Small intestine (tissue), 7 donors: ENCODE measurements around the gene COL8A1. TPM values are rescaled to one million over a fixed set of nuclear protein-coding genes. Genes with fewer than 3 reads are reported as not detected.

Experiments
- DNase-seq, 2 donors: peaks; one replicate each; pipeline versions ENCODE4 v3.0.0 to v3.0.0-alpha.2; 2013
- FAIRE-seq: peaks from 2 replicates; lab custom pipeline; 2012; peaks lifted over from hg19 to GRCh38; lab: Jason Lieb, UNC
- H3K27ac ChIP-seq, 3 donors: one replicate each; pipeline ENCODE4 v1.5.1; 2013; ENCODE audit warnings: low read length in 2 of 3, mild to moderate bottlenecking in 2 of 3, control low read depth in 1 of 3, inconsistent platforms in 1 of 3, low read depth in 1 of 3, moderate library complexity in 1 of 3
- H3K27me3 ChIP-seq, 3 donors: one replicate each; pipeline ENCODE4 v1.6.1; 2013; ENCODE audit warnings: low read length in 3 of 3, inconsistent platforms in 1 of 3; ENCODE audit not compliant: control insufficient read depth in 3 of 3, insufficient read depth in 3 of 3
- H3K36me3 ChIP-seq, 3 donors: one replicate each; pipeline ENCODE4 v1.6.1; 2013; ENCODE audit warnings: low read length in 3 of 3, inconsistent platforms in 1 of 3, low read depth in 1 of 3, mild to moderate bottlenecking in 1 of 3, moderate library complexity in 1 of 3; ENCODE audit not compliant: control insufficient read depth in 3 of 3, insufficient read depth in 2 of 3
- H3K4me1 ChIP-seq, 3 donors: one replicate each; pipeline ENCODE4 v1.6.1; 2013; ENCODE audit warnings: low read length in 2 of 3, inconsistent platforms in 1 of 3, low read depth in 1 of 3, mild to moderate bottlenecking in 1 of 3, moderate library complexity in 1 of 3; ENCODE audit not compliant: control insufficient read depth in 3 of 3, insufficient read depth in 2 of 3
- H3K4me3 ChIP-seq, 3 donors: one replicate each; pipeline ENCODE4 v1.5.1; 2013; ENCODE audit warnings: low read length in 3 of 3, control low read depth in 1 of 3, inconsistent platforms in 1 of 3, low read depth in 1 of 3, mild to moderate bottlenecking in 1 of 3, moderate library complexity in 1 of 3
- H3K9me3 ChIP-seq, 2 donors: one replicate each; pipeline ENCODE4 v1.6.1; 2013; ENCODE audit warnings: low read depth in 1 of 2, low read length in 1 of 2; ENCODE audit not compliant: control insufficient read depth in 2 of 2, insufficient read depth in 1 of 2
- WGBS, 3 donors: extraction: QIAGEN DNeasy Blood & Tissue Kit; methylation state at CpG; one replicate each; pipeline ENCODE4 v1.1.7; 2013; 5-methylcytosine and 5-hydroxymethylcytosine counted together
- polyA plus RNA-seq, 4 donors: library from polyadenylated mRNA; stranded (reverse) in 3 of 4; unstranded in 1 of 4; fragments of 200-250 nt in 3 of 4; fragments of 120-200 nt in 1 of 4; gene quantifications; one replicate each; pipeline versions ENCODE4 v1.2.1 to v1.2.3, GENCODE V29; 2013
- donor health status: healthy with polysubstance abuse.
- donor health status: control.
- donor health status: control.
- donor health status: Bipolar disorder and iron deficiency.
- donor health status: healthy.

The COL8A1 gene
- polyA plus RNA-seq, 4 donors = 0.21 to 4.5 (median 0.25) TPM

DNA sequence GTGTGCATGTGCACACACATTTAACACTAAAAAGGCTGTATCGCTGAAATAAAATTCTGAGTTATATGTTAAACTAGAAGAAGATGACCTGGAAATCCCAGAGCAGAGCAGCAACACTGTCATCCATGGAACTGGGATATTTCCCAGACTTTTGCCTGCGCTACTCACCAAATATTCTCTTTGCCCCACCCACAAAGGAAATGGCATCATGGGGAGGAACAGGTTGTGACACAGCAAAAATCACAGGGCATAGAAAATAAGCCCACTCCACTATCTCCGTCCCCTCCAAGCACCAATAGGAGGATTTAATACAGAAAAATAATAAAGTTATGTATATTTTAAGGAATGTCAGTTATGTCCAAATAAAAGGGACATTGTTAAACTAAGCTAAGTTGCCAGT is 71.7 kb downstream of the COL8A1 start:
- no peak for FAIRE-seq
- H3K9me3 ChIP-seq = no peaks in the 10 kb centered on the region
- no peaks in the 10 kb centered on the region for H3K4me1 ChIP-seq
- DNase-seq = no peak
- peaks cover 0 to 3% (median 0%) of the 10 kb centered on the region in 3 donors for H3K27me3 ChIP-seq
- H3K36me3 ChIP-seq = no peaks in the 10 kb centered on the region
- H3K27ac ChIP-seq = no peak overlapping the region
- no peak overlapping the region for H3K4me3 ChIP-seq
- 87 to 94% (median 88%) methylated on average over 3 of the region's 3 CpGs for WGBS, 3 donors

GRCh38 chr3:99711351-99711750 is 73.0 kb downstream of the COL8A1 start:
- WGBS, 3 donors = 35 to 54% (median 48%) methylated on average over 4 of the region's 4 CpGs
- H3K36me3 ChIP-seq = no peaks in the 10 kb centered on the region

GRCh38 chr3:99712291-99712954 is 74.0 kb downstream of the COL8A1 start:
- Histone ChIP-seq H3K27me3 (no peaks in the 10 kb centered on the region), H3K27ac (no peak overlapping the region), H3K4me3 (no peak overlapping the region), H3K9me3 (no peaks in the 10 kb centered on the region), H3K4me1 (no peaks in the 10 kb centered on the region), H3K36me3 (no peaks in the 10 kb centered on the region)
- DNase-seq (no peak), FAIRE-seq (no peak)
- WGBS, 3 donors = 55 to 75% (median 59%) methylated on average over 5 of the region's 5 CpGs

More at GRCh38 chr3:99711351-99711750, 73.0 kb downstream of the COL8A1 start:
- DNase-seq (no peak), FAIRE-seq (no peak)
- Histone ChIP-seq H3K9me3 (no peaks in the 10 kb centered on the region), H3K4me1 (no peaks in the 10 kb centered on the region), H3K27me3 (peaks cover 0 to 3% (median 0%) of the 10 kb centered on the region in 3 donors), H3K27ac (no peak overlapping the region), H3K4me3 (no peak overlapping the region)

DNA sequence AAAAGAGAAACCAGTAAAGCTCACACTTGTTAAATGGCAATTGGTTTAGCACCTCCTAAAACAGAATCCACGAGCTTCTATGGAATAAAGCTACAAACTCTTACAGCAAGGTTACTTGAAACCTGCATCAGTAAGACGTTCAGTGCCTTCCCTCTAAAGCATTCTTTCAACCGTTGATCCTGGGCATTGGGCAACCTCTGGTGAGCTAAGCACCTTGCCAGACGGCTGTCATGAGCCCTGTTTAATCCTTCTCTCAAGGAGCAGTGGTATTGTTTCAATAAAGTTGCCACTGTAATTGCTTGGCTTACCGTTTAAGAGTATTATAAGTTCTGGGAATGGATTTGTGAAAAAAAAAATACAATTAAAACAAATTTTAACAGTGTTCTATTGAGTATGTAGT is 75.0 kb downstream of the COL8A1 start:
- no peak for DNase-seq
- no peak overlapping the region for H3K4me3 ChIP-seq
- no peak for FAIRE-seq
- no peaks in the 10 kb centered on the region for H3K36me3 ChIP-seq
- H3K9me3 ChIP-seq = no peaks in the 10 kb centered on the region
- H3K27me3 ChIP-seq = no peaks in the 10 kb centered on the region
- no peaks in the 10 kb centered on the region for H3K4me1 ChIP-seq
- H3K27ac ChIP-seq = no peak overlapping the region
- WGBS, 3 donors = 54 to 70% (median 56%) methylated on average over 5 of the region's 5 CpGs

- H3K27ac ChIP-seq = no peak overlapping the region
- no peaks in the 10 kb centered on the region for H3K27me3 ChIP-seq
- no peaks in the 10 kb centered on the region for H3K9me3 ChIP-seq
- DNase-seq (no peak), FAIRE-seq (no peak)
- WGBS, 3 donors = 50 to 69% (median 62%) methylated on average over 1 of the region's 1 CpG
- H3K4me1 ChIP-seq = no peaks in the 10 kb centered on the region
- no peaks in the 10 kb centered on the region for H3K36me3 ChIP-seq
- no peak overlapping the region for H3K4me3 ChIP-seq
These were observed 75.8 kb downstream of the COL8A1 start for GRCh38 chr3:99714146-99714545.

DNA sequence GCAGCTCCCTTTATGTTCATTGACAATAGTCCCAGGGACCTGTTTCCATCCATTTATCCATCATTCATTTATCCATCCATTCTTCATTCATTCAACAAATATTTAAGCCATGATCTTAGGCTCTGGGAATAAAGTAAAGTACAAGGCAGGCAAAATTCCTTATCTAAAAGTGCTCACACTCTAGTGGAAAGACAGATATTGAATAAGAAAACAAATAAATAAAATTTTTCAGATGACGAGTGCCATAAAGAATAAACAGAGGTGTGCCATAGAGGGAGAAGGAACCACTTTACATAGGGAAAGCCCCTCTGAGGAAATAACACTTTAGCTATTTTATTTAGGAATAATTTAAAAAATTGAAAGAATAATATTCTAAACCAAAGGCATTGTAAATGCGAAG is 76.2 kb downstream of the COL8A1 start:
- FAIRE-seq (no peak), DNase-seq (no peak)
- no peak overlapping the region for H3K4me3 ChIP-seq
- H3K36me3 ChIP-seq = no peaks in the 10 kb centered on the region
- no peaks in the 10 kb centered on the region for H3K4me1 ChIP-seq
- H3K27me3 ChIP-seq = no peaks in the 10 kb centered on the region
- no peak overlapping the region for H3K27ac ChIP-seq
- H3K9me3 ChIP-seq = no peaks in the 10 kb centered on the region
- WGBS, 3 donors = 63 to 82% (median 71%) methylated on average over 2 of the region's 2 CpGs

- Histone ChIP-seq H3K27me3 (no peaks in the 10 kb centered on the region), H3K4me3 (no peak overlapping the region), H3K36me3 (no peaks in the 10 kb centered on the region), H3K4me1 (no peaks in the 10 kb centered on the region), H3K27ac (no peak overlapping the region), H3K9me3 (no peaks in the 10 kb centered on the region)
- 52 to 58% (median 56%) methylated on average over 3 of the region's 3 CpGs for WGBS, 3 donors
- DNase-seq (no peak), FAIRE-seq (no peak)
These were observed 78.1 kb downstream of the COL8A1 start for GRCh38 chr3:99716463-99716995.

DNA sequence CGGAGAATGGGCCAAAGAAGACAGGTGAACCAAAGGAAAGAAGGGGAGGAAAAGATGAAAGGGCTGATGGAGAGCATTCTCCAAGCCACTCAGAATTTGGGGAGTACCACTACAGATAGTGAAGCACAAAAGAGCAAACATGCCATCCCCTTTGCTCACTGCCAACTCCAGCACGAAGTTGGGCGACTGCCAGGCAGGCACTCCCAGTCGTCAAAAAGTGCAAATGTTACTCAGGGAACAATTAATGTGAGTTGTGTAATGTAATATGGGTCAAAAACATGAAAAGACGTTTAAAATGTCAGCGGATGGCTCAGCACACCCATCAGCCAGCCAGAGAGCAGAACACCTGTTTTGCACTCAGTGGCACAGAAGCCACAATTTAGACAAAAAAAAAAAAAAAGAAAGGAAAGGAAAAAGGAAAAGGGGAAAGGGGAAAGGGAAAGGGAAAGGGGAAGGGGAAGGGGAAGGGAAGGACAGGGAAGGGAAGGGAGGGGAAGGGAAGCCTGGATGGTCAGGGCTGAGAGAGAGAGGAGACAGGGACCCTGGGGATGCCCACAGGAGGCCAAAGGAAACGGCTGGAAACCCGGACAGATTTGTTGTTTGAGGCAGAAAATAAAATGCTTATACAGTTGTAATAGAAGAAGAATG is 82.7 kb downstream of the COL8A1 start:
- H3K27ac ChIP-seq = no peak overlapping the region
- FAIRE-seq (no peak), DNase-seq (no peak)
- no peaks in the 10 kb centered on the region for H3K27me3 ChIP-seq
- WGBS, 3 donors = 32 to 46% (median 39%) methylated on average over 8 of the region's 8 CpGs
- no peaks in the 10 kb centered on the region for H3K36me3 ChIP-seq
- no peaks in the 10 kb centered on the region for H3K9me3 ChIP-seq
- H3K4me3 ChIP-seq = no peak overlapping the region
- H3K4me1 ChIP-seq = no peaks in the 10 kb centered on the region
